Measurements from ENCODE around the gene CEACAM16.
A peak's percentile ranks its signal among the peaks of the same experiment; 100 is the strongest.

CEACAM16 gene

DNA sequence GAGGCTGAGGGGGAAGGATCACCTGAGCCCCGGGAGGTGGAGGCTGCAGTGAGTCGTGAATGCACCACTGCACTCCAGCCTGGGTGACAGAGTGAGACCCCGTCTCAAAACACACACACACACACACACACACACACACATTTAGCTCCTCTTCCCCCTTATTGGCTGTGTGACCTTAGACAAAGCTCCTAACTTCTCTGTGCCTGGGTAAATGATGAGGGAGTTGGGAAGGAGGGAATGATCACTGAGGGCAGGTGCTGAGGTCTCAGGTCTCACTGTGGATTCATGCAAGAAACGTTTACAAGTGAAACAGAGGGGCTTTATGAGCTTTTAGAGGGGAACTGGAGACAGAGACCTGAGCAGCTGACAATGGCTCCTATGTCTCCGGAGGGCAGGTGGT lies 32.7 kb downstream of the CEACAM16 start:
- intact Hi-C loops (cut with micrococcal nuclease) = no loop called here
- no peaks in the 10 kb centered on the region for H3K36me3 Mint-ChIP-seq (ENCODE audit: low read depth)
- H3K27ac Mint-ChIP-seq = no peak overlapping the region

DNA sequence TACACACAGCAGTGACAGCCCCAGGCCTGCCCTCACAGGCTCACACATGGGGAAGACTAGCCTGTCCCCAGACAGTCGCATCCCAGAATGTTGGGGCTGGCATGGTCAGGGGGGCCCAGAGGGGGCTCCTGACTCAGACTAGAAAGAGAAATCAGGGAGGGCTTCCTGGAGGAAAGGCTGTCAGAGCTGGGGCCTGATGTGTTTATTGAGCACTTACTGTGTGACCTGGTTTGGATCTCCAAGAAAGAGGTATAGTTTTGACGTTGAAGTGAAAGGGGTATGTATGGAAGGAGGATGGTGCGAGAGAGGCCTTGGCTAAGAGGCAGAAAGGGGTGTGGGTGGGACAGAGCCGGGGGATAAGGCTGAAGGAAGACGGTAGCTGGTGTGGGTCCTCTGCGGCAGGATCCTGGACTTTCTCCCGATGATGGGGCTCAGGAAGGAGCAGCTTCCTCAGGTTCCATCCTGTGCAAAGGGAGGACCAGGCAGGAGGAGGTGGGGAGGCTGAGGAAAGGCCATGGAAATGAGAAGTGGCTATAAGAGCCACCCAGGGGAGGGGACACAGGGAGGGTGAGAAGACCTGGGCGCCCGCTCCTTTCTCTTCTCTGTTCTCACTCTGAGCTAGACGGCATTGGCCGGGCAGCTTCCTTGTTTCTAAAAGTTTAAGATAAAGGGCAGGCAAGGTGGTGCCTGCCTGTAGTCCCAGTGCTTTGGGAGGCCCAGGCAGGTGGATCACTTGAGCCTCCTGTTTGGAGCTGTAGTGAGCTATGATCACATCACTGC lies 33.5 kb downstream of the CEACAM16 start:
- Mint-ChIP-seq H3K4me1 (ENCODE audit: low read depth) (peaks cover 71% of the 10 kb centered on the region), H3K4me3 (no peak overlapping the region), H3K27me3 (no peaks in the 10 kb centered on the region), H3K27ac (peak overlapping the region; percentile 68), H3K36me3 (ENCODE audit: low read depth) (no peaks in the 10 kb centered on the region), H3K9me3 (no peaks in the 10 kb centered on the region)
- intact Hi-C loops (cut with micrococcal nuclease) = no loop called here

More for the DNA sequence above, 32.7 kb downstream of the CEACAM16 start:
- no peak overlapping the region for H3K4me3 Mint-ChIP-seq
- H3K27me3 Mint-ChIP-seq = no peaks in the 10 kb centered on the region
- no peaks in the 10 kb centered on the region for H3K9me3 Mint-ChIP-seq
- H3K4me1 Mint-ChIP-seq (ENCODE audit: low read depth) = peaks cover 63% of the 10 kb centered on the region

- Mint-ChIP-seq H3K27me3 (no peaks in the 10 kb centered on the region), H3K27ac (peak overlapping the region; percentile 54), H3K36me3 (ENCODE audit: low read depth) (no peaks in the 10 kb centered on the region), H3K4me3 (no peak overlapping the region), H3K4me1 (ENCODE audit: low read depth) (peaks cover 71% of the 10 kb centered on the region), H3K9me3 (no peaks in the 10 kb centered on the region)
- intact Hi-C loops (cut with micrococcal nuclease) = no loop called here
These were observed 35.4 kb downstream of the CEACAM16 start for GRCh38 chr19:44734357-44734756.

DNA sequence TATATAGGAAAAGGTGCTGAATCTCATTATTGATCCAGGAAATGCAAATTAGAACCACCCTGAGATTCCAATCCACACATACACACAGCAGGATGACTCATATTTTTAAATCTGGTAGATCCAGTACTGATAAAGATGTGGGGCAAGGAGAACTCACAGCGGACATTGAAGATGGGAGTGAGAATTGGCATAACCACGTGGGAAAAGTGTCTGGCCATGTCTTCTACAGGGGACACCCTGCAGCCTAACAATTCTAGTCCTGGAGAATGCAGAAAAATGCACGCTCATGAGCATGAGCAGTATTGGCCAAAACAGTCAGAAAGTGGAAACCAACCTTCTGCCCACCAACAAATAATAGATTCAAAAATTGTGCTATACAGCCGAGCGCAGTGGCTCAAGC lies 36.1 kb downstream of the CEACAM16 start:
- H3K36me3 Mint-ChIP-seq (ENCODE audit: low read depth) = no peaks in the 10 kb centered on the region
- H3K27me3 Mint-ChIP-seq = no peaks in the 10 kb centered on the region
- peaks cover 70% of the 10 kb centered on the region for H3K4me1 Mint-ChIP-seq (ENCODE audit: low read depth)
- intact Hi-C loops (cut with micrococcal nuclease) = no loop called here
- H3K4me3 Mint-ChIP-seq = no peak overlapping the region
- H3K27ac Mint-ChIP-seq = peak overlapping the region; percentile 54
- no peaks in the 10 kb centered on the region for H3K9me3 Mint-ChIP-seq

- Mint-ChIP-seq H3K9me3 (no peaks in the 10 kb centered on the region), H3K4me1 (ENCODE audit: low read depth) (peaks cover 84% of the 10 kb centered on the region), H3K27ac (peak overlapping the region; percentile 87), H3K27me3 (no peaks in the 10 kb centered on the region), H3K4me3 (peak overlapping the region; percentile 46), H3K36me3 (ENCODE audit: low read depth) (no peaks in the 10 kb centered on the region)
- intact Hi-C loops (cut with micrococcal nuclease) = no loop called here
These were observed 38.5 kb downstream of the CEACAM16 start for GRCh38 chr19:44737238-44738071.

GRCh38 chr19:44738136-44738535 lies 39.2 kb downstream of the CEACAM16 start:
- intact Hi-C loops (cut with micrococcal nuclease) = no loop called here
- H3K36me3 Mint-ChIP-seq (ENCODE audit: low read depth) = no peaks in the 10 kb centered on the region
- no peaks in the 10 kb centered on the region for H3K27me3 Mint-ChIP-seq
- H3K9me3 Mint-ChIP-seq = no peaks in the 10 kb centered on the region
- H3K4me1 Mint-ChIP-seq (ENCODE audit: low read depth) = peaks cover 84% of the 10 kb centered on the region
- no peak overlapping the region for H3K4me3 Mint-ChIP-seq
- H3K27ac Mint-ChIP-seq = peak overlapping the region; percentile 87

GRCh38 chr19:44738603-44739558 lies 39.9 kb downstream of the CEACAM16 start:
- Mint-ChIP-seq H3K4me3 (no peak overlapping the region), H3K27me3 (no peaks in the 10 kb centered on the region), H3K4me1 (ENCODE audit: low read depth) (peaks cover 81% of the 10 kb centered on the region), H3K36me3 (ENCODE audit: low read depth) (no peaks in the 10 kb centered on the region), H3K9me3 (no peaks in the 10 kb centered on the region), H3K27ac (peak overlapping the region; percentile 87)
- intact Hi-C loops (cut with micrococcal nuclease) = no loop called here

DNA sequence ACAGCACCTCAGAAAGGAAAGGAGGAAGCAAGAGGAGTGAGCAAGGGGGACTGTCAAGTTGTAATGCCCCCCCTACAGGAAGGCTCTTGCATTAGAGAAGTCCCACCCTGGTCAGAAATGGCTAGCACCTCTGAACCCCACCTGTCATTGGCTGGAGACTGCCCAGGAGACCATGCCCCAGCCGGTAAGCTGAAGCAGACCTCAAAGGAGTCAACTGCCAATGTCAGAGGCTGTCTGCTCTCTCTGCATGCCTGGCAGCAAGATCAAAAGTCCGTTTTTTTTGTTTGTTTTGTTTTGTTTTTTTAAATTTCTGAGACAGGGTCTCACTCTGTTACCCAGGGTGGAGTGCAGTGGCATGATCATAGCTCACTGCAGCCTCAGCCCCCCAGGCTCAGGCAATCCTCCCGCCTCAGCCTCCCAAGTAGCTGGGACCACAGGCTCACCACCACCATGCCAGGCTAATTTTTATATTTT lies 41.4 kb downstream of the CEACAM16 start:
- peak overlapping the region; percentile 75 for H3K27ac Mint-ChIP-seq
- no peaks in the 10 kb centered on the region for H3K9me3 Mint-ChIP-seq
- peak overlapping the region; percentile 20 for H3K4me3 Mint-ChIP-seq
- no peaks in the 10 kb centered on the region for H3K36me3 Mint-ChIP-seq (ENCODE audit: low read depth)
- no peaks in the 10 kb centered on the region for H3K27me3 Mint-ChIP-seq
- intact Hi-C loops (cut with micrococcal nuclease) = no loop called here
- H3K4me1 Mint-ChIP-seq (ENCODE audit: low read depth) = peaks cover 83% of the 10 kb centered on the region

DNA sequence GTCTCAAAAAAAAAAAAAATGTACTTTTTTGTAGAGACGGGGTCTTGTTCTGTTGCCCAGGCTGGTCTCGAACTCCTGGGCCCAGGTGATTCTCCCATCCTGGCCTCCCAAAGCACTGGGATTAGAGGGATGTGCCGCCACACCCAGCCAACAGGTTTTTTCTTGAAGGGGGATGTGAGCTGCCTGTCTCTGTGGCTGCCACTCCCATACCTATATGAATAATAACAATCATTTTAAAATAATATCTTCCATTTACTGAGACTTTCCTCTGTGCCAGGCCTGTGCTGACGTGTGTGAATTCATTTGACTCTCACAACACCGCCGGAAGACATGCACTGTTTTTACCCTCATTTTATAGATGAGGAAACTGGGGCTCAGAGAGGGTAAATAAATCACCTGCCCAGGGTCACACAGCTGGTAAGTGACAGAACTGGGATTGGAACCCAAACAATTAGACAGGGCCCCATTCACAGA lies 42.3 kb downstream of the CEACAM16 start:
- no peak overlapping the region for H3K4me3 Mint-ChIP-seq
- no peaks in the 10 kb centered on the region for H3K27me3 Mint-ChIP-seq
- no peaks in the 10 kb centered on the region for H3K36me3 Mint-ChIP-seq (ENCODE audit: low read depth)
- H3K4me1 Mint-ChIP-seq (ENCODE audit: low read depth) = peaks cover 90% of the 10 kb centered on the region
- no peaks in the 10 kb centered on the region for H3K9me3 Mint-ChIP-seq
- intact Hi-C loops (cut with micrococcal nuclease) = no loop called here
- peak overlapping the region; percentile 92 for H3K27ac Mint-ChIP-seq

GRCh38 chr19:44741841-44742329 lies 42.9 kb downstream of the CEACAM16 start:
- no peaks in the 10 kb centered on the region for H3K36me3 Mint-ChIP-seq (ENCODE audit: low read depth)
- peaks cover 90% of the 10 kb centered on the region for H3K4me1 Mint-ChIP-seq (ENCODE audit: low read depth)
- H3K27ac Mint-ChIP-seq = peak overlapping the region; percentile 92
- no peaks in the 10 kb centered on the region for H3K9me3 Mint-ChIP-seq
- no peaks in the 10 kb centered on the region for H3K27me3 Mint-ChIP-seq
- H3K4me3 Mint-ChIP-seq = peak overlapping the region; percentile 76
- intact Hi-C loops (cut with micrococcal nuclease) = no loop called here

GRCh38 chr19:44742330-44743061 lies 43.5 kb downstream of the CEACAM16 start:
- Mint-ChIP-seq H3K36me3 (ENCODE audit: low read depth) (no peaks in the 10 kb centered on the region), H3K4me1 (ENCODE audit: low read depth) (peaks cover 90% of the 10 kb centered on the region), H3K4me3 (peak overlapping the region; percentile 76), H3K27me3 (no peaks in the 10 kb centered on the region), H3K9me3 (no peaks in the 10 kb centered on the region), H3K27ac (peak overlapping the region; percentile 92)
- intact Hi-C loops (cut with micrococcal nuclease) = no loop called here

- H3K36me3 Mint-ChIP-seq (ENCODE audit: low read depth) = peaks cover 20% of the 10 kb centered on the region
- peaks cover 73% of the 10 kb centered on the region for H3K4me1 Mint-ChIP-seq (ENCODE audit: low read depth)
- peak overlapping the region; percentile 93 for H3K27ac Mint-ChIP-seq
- peak overlapping the region; percentile 79 for H3K4me3 Mint-ChIP-seq
- no peaks in the 10 kb centered on the region for H3K27me3 Mint-ChIP-seq
- intact Hi-C loops (cut with micrococcal nuclease) = no loop called here
- no peaks in the 10 kb centered on the region for H3K9me3 Mint-ChIP-seq
These were observed 46.0 kb downstream of the CEACAM16 start for GRCh38 chr19:44744871-44745332.

Data from dendritic cell treated with granulocyte-macrophage colony-stimulating factor and Interleukin-4, amounts not matched to agents 40 ng/mL and 50 ng/mL, for 4 days (primary cell).